ENCODE data around the gene KIF6.
"Not testable (repeated sequence)": the region's sequence is repeated elsewhere in the genome, so short reads cannot be mapped to it uniquely, and the experiment has no call there.

Gene KIF6

DNA sequence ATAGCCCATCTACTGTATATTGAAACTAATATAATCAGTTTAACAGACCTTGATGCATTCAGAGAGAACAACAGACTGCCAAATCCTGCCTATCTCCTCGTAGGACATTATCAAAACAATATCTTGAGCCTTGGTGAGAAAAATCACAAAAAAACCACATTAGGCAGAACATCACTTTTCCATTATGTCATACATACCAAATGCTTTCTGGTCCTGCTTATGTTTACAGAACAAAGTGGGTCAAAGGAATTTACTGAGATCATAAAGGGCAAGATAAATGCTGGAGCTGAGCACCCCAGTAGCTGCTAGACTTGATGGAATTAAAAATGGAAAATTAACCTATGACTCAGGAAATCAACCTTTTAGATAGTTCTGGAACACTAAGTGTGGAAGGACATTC, 207.5 kb downstream of the KIF6 start:
- DNase-seq, result no peak
- intact Hi-C loops (cut with DNase I), result no loop called here

DNA sequence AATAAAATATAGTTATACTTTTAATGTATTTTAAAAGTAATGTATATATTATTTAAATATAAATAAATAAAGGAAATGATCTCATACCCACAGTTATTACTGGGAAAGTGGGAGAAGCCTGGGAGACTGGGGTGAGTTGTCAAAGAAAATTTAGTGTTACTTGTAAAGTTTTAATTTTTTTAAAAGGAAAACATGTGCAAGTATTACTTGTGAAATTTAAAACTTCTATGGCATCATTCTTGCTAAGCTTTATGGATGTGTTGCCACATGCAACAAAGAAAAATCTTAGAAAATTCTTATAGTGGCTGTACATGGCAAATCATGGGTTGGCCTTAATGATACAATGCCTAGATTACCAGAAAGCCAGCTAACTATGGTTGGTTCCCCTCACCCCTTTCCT, 208.7 kb downstream of the KIF6 start:
- intact Hi-C loops (cut with DNase I), result no loop called here
- no peak for DNase-seq

DNA sequence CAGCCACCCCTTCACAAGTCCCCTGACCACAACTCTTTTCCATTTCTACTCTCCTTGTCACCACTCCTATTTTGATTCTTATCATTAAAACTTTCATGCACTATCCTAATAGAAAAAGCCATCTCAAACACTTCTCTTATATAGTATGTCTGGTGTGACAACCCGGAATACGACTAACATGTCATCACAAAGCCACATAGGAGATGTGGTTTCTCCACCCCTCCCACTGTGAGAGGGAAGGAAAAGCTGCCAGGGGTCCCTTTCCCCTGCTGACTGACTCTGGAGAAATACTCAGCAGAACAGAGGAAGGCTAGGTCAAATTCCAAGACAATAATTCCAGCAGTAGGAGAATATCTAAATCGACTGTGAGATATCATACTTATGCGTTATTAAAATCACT, 209.7 kb downstream of the KIF6 start:
- intact Hi-C loops (cut with DNase I), result no loop called here
- DNase-seq, result no peak

- intact Hi-C loops (cut with DNase I), result no loop called here
- no peak for DNase-seq
Observed at GRCh38 chr6:39515006-39515405, 210.2 kb downstream of the KIF6 start.

DNA sequence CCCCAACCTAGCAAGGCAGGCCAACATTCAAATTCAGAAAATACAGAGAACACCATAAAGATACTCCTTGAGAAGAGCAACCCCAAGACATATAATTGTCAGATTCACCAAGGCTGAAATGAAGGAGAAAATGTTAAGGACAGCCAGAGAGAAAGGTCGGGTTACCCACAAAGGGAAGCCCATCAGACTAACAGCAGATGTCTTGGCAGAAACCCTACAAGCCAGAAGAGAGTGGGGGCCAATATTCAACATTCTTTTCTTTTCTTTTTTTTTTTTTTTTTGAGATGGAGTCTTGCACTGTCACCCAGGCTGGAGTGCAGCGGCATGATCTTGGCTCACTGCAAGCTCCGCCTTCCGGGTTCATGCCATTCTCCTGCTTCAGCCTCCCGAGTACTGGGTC, 215.4 kb downstream of the KIF6 start:
- DNase-seq; intact Hi-C loops (cut with DNase I): not testable (repeated sequence)

- no peak for DNase-seq
- intact Hi-C loops (cut with DNase I), result no loop called here
Observed at GRCh38 chr6:39508515-39508914, 216.7 kb downstream of the KIF6 start.

- intact Hi-C loops (cut with DNase I), result no loop called here
Observed at GRCh38 chr6:39507331-39507998, 217.7 kb downstream of the KIF6 start.

DNA sequence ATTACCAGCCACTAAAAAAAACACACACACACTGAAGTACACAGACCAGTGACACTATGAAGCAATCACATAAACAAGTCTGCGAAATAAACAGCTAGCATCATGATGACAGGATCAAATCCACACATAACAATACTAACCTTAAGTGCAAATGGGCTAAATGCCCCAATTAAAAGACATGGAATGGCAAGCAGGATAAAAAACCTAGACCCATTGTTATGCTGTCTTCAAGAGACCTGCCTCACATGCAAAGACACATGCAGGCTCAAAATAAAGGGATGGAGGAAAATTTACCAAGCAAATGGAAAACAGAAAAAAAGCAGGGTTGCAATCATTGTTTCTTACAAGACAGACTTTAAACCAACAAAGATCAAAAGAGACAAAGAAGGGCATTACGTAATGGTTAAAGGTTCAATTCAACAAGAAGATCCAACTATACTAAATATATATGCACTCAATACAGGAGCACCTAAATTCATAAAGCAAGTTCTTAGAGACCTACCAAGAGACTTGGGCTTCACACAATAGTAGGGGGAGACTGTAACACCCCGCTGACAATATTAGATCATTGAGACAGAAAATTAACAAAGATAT, 222.7 kb downstream of the KIF6 start:
- DNase-seq; intact Hi-C loops (cut with DNase I): not testable (repeated sequence)

More at GRCh38 chr6:39507331-39507998, 217.7 kb downstream of the KIF6 start:
- DNase-seq, result no peak

GRCh38 chr6:39499053-39499452, 226.2 kb downstream of the KIF6 start:
- intact Hi-C loops (cut with DNase I), result no loop called here
- no peak for DNase-seq

- DNase-seq, result no peak
- intact Hi-C loops (cut with DNase I), result no loop called here
Observed at GRCh38 chr6:39498096-39498495, 227.1 kb downstream of the KIF6 start.

- intact Hi-C loops (cut with DNase I), result no loop called here
- no peak for DNase-seq
Observed at GRCh38 chr6:39496915-39497314, 228.3 kb downstream of the KIF6 start.

GRCh38 chr6:39496456-39496855, 228.8 kb downstream of the KIF6 start:
- DNase-seq, result no peak
- intact Hi-C loops (cut with DNase I), result no loop called here

DNA sequence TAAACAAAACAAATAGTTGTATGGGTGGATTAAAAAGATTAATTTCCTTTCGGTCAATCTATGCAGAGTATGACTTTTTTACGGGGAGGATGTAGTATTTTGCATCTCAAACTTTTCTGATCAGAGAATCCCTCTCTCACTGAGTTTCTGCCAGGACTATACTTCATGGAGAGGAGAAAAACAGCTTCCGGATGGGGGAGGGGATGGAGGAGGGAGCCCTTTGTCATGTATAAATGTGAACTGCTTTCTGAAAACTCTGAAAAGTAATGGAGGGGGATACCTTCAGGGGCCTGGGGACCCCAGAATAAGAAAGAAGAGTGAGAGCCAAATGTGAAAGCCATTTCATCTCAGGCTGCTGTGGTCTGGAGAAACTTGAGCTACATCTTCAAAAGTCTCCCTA, 229.6 kb downstream of the KIF6 start:
- intact Hi-C loops (cut with DNase I), result no loop called here
- no peak for DNase-seq

DNA sequence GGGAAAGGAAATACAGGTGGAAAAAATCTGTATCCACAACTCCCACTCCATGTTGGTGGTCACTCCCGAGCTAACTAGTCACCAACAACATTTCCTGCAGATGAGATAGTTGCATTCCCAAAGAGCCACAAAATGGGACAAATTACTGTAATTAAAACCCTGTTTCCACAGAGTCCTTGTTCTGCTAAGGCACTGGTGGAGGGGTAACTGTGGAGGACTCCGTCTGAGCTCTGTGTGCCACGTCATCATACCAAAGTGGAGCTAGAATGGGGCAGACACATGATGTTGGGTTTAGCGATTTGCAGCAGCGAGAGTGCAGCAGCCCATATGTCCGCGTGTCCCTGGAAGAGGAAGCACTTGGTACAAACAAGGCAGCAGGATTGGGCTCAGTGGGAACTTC, 230.2 kb downstream of the KIF6 start:
- DNase-seq, result no peak
- intact Hi-C loops (cut with DNase I), result no loop called here

- intact Hi-C loops (cut with DNase I), result no loop called here
- DNase-seq, result no peak
Observed at GRCh38 chr6:39493777-39494176, 231.4 kb downstream of the KIF6 start.

DNA sequence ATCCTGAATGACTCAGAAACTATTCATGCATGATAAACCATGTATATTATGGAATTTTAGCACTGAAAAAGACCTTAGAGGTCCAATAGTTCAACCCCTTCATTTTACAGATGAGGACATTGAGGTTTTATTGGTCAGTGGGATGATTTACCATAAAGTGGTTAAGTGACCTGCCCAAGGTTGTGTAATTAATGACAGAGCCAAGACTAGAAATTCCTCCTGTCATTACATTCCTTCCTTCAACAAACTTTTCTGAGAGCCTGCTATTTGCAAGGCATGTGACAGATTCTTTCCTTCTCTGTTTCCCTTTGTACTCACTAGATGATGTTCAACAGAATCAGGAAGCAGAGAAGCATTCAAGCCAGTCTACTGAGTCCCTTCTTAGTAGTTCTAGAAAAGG, 232.0 kb downstream of the KIF6 start:
- intact Hi-C loops (cut with DNase I), result no loop called here
- DNase-seq, result no peak

DNA sequence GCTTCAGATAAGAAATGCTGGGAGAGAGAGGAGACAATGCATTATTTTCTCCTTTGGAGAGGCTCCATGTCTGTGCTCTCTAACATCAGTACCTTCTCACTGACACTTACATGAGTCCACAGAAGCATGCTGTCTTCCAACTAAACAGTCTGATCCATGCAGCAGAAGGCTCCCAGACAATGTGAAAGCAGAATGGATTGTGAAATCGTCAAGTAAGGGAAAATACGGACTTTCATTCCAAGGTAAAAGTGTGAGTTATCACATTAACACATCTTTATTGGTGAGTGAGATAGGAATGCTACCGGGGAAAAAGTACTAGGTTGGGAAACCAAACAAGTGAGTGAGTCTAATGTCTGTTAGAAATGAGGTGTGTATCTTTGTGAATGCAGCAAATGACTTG, 235.1 kb downstream of the KIF6 start:
- intact Hi-C loops (cut with DNase I), result no loop called here
- no peak for DNase-seq

- DNase-seq, result no peak
- intact Hi-C loops (cut with DNase I), result no loop called here
Observed at GRCh38 chr6:39488255-39488879, 236.8 kb downstream of the KIF6 start.

DNA sequence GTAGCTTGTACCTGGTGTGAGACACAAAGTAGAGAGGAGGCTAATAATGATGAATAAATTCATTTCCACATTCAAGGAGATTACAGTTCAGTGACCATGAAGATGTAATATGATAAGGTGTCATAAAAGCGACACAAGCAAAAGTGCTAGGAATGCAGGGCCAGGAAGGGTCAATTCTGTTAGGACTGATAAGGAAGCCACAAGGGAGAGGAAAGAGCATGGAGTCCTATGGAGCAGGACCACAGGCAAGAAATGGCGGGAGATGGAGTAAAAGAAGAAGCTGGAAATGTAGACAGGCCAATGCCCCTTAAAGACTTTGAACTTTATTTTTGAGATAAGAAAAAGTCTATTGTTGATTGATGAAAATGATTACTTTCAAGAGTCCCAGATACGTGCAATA, 240.9 kb downstream of the KIF6 start:
- intact Hi-C loops (cut with DNase I), result no loop called here
- no peak for DNase-seq

DNA sequence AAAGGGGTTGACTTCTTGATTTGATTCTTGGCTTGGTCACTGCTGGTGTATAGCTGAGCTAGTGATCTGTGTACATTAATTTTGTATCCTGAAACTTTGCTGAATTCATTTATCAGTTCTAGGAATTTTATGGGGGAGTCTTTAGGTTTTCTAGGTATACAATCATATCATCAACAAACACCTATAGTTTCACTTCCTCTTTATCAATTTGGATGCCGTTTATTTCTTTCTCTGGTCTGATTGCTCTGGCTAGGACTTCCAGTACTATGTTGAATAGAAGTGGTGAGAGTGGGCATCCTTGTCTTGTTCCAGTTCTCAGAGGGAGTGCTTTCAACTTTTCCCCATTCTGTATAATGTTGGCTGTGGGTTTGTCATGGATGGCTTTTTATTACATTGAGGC, 245.4 kb downstream of the KIF6 start:
- intact Hi-C loops (cut with DNase I); DNase-seq: not testable (repeated sequence)

GRCh38 chr6:39476670-39477069, 248.5 kb downstream of the KIF6 start:
- no peak for DNase-seq
- intact Hi-C loops (cut with DNase I), result no loop called here

DNA sequence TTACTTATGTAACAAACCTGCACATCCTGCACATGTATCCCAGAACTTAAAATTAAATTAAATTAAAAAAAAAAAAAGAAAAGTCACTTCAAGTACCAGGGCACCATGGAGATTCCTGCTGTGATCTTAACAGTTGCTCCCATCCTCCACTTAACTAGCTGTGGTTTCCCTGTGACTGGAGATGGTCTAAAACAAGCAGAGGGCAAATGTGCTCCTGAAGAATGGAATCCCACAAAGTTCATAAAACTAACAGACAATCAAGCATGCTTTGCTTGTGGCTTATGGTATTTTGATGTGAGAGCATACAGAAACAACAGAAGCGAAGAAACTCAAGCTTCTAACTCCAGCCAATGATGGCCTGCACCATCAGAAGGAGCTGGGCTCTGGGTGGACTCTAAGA, 249.1 kb downstream of the KIF6 start:
- intact Hi-C loops (cut with DNase I), result no loop called here
- DNase-seq, result no peak

Data from posterior cingulate gyrus (tissue), 11 donors.